EH (cell line): ENCODE measurements around the gene KCTD6.

Experiments used
- DNase-seq: peaks from one replicate; pipeline ENCODE4 v3.0.0-alpha.2; 2015; ENCODE audit warnings: low read depth

KCTD6 gene

GRCh38 chr3:58491506-58492402 is at the start of gene KCTD6:
TSS of gene KCTD6 (plus strand) at chr3:58492096. CDS start at chr3:58498756, 6,660 bp downstream.
- peak; percentile 93 for DNase-seq

- DNase-seq: no peak
Measured at GRCh38 chr3:58452176-58452575, 39.7 kb upstream of the KCTD6 start.

- no peak for DNase-seq
Measured at GRCh38 chr3:58459160-58459559, 32.7 kb upstream of the KCTD6 start.

- DNase-seq: no peak
Measured at GRCh38 chr3:58462829-58463180, 29.1 kb upstream of the KCTD6 start.

- peak; percentile 89 for DNase-seq
Measured at GRCh38 chr3:58463181-58463941, 28.5 kb upstream of the KCTD6 start.

GRCh38 chr3:58463942-58464271 is 28.0 kb upstream of the KCTD6 start:
- DNase-seq: no peak

GRCh38 chr3:58464866-58465265 is 27.0 kb upstream of the KCTD6 start:
- DNase-seq: no peak

- no peak for DNase-seq
Measured at GRCh38 chr3:58466899-58467563, 24.9 kb upstream of the KCTD6 start.

- DNase-seq: no peak
Measured at GRCh38 chr3:58469096-58469495, 22.8 kb upstream of the KCTD6 start.

GRCh38 chr3:58470363-58471024 is 21.4 kb upstream of the KCTD6 start:
- DNase-seq: no peak

GRCh38 chr3:58471025-58471887 is 20.6 kb upstream of the KCTD6 start:
- DNase-seq: peak; percentile 84

- no peak for DNase-seq
Measured at GRCh38 chr3:58473275-58473674, 18.6 kb upstream of the KCTD6 start.

GRCh38 chr3:58474348-58474911 is 17.5 kb upstream of the KCTD6 start:
- no peak for DNase-seq

- DNase-seq: no peak
Measured at GRCh38 chr3:58474967-58475578, 16.8 kb upstream of the KCTD6 start.

- no peak for DNase-seq
Measured at GRCh38 chr3:58478781-58479180, 13.1 kb upstream of the KCTD6 start.

GRCh38 chr3:58480309-58480708 is 11.6 kb upstream of the KCTD6 start:
- DNase-seq: no peak

- DNase-seq: no peak
Measured at GRCh38 chr3:58482917-58483636, 8.8 kb upstream of the KCTD6 start.

- no peak for DNase-seq
Measured at GRCh38 chr3:58484045-58484721, 7.7 kb upstream of the KCTD6 start.

GRCh38 chr3:58484722-58485069 is 7.2 kb upstream of the KCTD6 start:
- no peak for DNase-seq
